Stimulated activated CD4-positive, alpha-beta T cell treated with anti-CD3 and anti-CD28 coated beads, Interleukin-2, amount 100 ng/mL, for 24 hours (primary cell): ENCODE data around the gene MRGPRG.
A peak's percentile ranks its signal among the peaks of the same experiment; 100 is the strongest.
"Not testable (repeated sequence)": the region's sequence is repeated elsewhere in the genome, so short reads cannot be mapped to it uniquely, and the experiment has no call there.

ENCODE experiments used
- DNase-seq, 2 donors: peaks; one replicate each; pipeline ENCODE4 v3.0.0-alpha.2; 2020

The MRGPRG gene

DNA sequence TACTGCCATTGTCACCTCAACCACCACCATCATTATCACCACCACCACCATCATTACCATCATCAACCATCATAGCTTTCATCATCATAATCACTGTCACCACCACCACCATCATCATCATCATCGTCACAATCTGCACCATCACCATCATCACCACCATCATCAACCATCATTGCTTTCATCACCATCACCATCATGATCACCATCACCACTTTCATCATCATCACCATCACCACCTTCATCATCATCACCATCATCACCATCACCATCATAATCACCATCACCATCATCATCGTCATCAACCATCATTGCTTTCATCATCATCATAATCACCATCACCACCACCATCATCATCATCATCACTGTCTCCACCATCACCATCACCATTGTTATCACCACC is 44.8 kb downstream of the MRGPRG start:
- DNase-seq: no peak

DNA sequence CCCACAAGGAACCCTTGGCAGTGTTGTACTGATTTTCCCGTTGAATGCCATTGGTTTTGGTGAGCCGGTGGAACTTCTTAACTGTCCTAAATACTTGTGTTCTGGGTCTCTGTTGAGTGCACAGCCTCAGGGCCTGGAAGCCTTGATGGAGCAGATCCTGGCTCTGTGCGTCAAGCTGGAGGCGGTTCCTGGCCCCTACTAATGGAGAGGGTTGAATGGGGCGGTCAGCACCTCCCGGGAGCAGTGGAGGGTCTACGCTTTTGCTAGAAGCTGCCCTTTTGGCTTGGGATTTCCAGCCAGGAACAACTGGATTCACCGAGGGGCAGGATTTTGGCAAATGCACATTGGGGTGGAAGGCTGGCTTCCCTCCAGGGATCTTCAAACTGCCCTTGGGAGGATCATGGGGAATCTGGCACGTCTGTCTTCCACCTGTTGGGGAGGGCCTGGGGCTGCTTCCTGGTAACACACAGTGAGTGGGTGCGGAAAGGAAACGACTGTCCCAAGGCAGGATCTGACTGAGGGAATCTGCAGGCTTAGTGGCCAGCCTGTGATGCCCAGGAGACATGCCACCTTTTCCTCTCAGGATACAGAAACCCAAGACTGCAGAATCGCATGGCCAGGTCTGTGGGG is 46.6 kb downstream of the MRGPRG start:
- DNase-seq: no peak

DNA sequence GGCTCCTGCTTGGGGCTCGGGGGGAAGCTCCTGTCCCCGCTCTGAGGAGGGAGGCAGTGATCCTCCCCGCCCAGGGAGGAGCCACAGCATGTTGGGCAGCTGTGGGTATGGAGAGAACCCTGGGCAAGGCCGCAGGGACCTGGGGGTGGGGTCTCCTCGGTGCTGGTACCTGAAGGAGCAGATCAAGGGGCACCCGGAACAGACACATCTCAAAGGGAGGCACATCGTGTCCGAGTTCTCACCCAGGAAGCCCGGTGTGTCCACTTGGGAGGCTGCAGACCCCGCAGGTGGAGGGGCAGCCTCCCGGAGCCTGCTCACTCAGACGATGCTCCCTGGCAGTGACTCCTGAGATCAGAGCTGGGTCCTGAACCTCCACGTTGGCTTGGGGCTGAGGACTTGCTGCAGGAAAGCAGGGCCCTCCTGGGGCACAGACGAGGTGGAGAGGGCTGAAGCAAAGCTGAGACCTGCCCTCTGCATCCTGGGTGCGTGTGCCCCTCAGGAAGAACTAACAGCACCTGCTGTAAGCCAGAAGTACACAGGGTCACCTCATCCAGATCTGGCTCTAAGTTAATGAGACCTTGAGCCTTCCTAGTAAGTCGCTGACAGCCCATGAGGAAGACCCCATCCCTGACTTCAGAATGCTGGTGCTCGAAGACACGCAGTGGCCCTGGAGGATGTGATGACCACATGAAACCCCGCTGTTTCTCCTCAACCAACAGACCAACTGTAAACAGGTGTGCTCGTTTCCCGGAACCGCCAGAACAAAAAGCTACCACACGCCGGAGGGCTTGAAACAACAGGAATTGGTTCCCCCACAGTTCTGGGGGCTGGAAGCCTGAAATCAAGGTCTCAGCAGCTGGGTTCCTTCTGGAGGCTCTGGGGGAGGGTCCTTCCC is 47.6 kb downstream of the MRGPRG start:
- no peak for DNase-seq

DNA sequence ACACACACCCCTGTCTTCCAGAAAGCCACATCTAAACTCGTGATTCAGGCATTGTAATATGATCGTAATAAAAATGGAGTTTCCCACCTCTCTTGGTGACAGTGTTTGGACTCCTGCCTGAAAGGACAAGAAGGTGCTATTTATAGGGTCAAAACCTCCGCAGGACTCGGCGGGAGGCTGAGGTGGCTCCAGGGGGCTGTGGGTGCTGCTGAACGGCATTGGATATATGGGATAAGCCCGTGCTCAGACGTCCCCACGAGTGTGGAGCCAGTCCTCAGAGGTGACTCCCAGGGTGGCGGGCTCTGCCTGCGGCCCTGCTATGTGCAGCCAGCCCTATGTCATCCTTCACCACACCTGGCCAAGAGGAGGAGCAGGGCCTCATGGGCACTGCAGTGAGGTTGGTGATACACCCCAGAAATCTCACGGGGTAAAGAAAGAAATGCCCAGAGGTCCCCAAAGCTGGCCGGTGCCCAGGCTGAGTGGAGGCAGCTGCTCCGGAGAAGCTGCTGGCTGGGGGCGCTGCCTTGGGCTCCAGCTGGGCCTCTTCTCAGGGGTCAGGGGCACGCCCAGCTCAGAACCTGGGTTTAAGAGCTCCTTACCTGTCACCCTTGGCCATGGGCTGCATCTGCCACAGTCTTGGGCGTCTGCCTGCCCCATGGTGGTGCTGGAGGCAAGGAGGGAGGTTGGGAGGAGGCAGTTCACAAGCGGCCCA is 48.4 kb downstream of the MRGPRG start:
- DNase-seq: no peak

DNA sequence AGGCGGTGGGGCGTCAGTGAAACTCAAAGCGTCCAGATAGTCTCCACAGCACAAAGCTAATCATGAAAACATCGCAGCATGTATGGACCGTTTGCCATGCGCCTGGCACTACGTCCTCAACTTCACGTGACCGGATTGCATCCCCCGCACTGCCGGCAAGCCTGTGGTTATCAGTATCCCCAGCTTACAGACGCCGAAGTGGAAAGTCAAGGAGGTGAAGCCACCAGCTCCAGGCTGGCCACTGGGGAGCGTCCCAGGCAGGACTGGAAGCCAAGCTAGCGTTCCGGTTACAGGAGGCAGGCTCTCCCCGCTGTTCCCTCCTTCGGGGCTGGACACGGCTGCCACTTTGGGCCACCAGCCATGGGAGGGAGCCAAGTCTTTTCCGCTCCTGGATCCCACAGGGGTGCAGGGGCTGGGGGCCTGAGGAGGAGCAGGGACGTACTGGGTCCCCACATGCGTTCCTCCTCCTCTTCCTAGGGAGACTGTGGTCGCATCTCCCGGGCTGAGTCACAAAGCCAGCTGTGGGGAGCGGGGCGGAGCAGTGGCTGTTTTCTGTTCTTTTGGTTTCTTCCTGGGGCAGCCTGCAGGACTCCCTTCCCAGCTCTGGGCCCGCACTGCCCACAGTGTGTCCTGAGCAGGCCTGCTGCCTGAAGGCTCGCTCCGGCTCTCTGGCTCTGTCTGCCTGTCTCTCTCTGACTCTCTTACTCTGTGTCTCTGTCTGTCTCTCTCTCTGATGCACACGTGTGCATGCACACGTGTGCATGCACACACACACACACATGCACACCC is 49.2 kb downstream of the MRGPRG start:
- DNase-seq: peak in 1 of 2 donors; percentile 51

GRCh38 chr11:3168742-3169254 is 49.8 kb downstream of the MRGPRG start:
- DNase-seq: not testable (repeated sequence)
